GM19238 (cell line): Measurements from ENCODE around the gene TTBK1.

ENCODE experiments used
- DNase-seq: peaks from one replicate; pipeline ENCODE4 v3.0.0; 2011; ENCODE audit warnings: low spot score; ENCODE audit not compliant: insufficient read length

The TTBK1 gene

DNA sequence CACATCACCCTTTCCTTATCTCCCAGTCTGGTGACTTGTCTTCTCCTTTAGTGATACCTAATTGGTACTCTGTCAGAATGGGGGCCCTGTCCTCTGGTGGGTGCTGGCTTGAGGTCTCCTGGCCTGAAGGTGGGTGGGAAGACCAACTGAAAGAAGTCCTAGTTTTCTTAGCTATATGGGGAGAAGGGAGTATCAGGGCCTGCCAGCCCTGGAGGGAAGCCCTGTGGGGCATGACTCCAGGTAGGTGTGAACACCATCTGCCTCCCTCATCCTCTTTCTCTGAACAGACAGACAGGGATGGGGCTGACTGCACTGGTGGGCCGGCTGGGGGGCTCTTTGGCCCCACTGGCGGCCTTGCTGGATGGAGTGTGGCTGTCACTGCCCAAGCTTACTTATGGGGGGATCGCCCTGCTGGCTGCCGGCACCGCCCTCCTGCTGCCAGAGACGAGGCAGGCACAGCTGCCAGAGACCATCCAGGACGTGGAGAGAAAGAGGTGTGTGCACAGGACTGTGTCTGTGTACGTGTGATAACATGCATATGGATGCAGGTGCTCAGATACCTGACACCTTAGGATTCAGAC lies 60.6 kb downstream of the TTBK1 start:
- no peak for DNase-seq

- no peak for DNase-seq
These were observed 61.1 kb downstream of the TTBK1 start for GRCh38 chr6:43304361-43304760.

DNA sequence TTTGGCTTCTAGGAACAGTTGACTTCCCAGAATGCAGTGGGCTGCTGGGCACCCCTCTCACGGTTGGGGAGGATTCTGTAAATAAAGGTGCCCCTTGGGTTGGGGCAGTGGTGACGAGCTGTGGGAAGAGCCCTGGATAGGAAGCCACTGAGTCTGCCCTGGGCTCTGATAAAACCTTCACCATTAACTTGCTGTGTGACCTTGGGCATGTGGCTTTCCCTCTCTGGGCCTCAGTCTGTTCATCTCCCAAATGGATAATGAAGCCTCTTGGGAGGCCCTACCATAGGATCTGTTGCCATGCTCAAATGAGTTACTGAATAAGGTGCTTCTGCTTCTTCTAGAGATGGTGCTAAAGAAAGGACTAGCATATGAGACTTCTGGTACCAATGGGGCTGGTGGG lies 61.6 kb downstream of the TTBK1 start:
- DNase-seq = no peak

DNA sequence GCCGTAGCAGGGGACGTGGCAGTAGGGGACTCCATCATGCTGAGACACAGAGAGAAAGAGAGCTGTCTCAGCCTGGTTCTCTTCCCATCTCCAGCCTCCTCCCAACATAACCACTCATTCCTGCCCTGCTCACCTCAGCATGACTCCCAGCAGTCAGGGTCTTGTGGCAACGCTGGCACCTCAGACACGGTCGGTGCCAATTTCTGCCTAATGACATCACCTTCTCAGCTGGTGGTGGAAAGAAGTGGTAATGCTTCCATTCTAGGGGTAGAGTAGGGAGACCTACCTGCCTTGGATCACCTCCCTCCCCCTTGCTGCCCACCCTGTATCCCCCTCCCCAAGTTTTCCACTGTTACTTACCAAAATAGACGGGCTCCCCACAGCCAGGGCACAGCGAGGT lies 62.8 kb downstream of the TTBK1 start:
- no peak for DNase-seq

DNA sequence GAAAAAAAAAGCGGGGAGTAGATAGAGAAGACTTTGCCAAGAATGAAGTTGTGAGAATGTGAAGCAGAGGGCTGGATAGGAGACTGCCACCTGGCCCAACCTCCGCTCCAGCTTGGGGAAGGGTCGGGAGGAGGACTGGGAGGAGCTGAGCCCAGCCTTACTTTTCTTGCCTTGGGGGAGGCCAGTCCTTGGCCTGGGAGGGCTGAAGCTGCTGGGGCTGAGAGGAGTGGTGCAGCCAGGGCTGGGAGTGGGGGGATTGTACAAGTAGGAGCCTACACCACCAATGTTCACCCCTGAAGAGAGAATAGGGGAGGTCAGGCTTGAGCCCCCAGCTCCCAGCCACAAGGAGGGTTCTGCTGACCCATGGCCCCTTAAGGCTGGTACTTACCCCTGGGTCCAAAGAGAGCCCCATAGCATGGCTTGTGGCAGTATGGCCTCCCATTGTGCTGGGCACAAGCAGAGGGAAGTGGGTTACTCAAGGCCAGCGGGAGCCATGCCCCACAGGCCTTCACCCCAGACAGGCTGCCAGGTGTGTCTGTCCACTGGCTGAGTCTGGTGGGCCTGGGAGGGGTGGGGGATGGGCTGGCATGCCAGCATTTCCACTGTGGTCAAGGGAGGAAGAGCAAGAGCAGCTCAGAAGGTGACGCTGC lies 64.3 kb downstream of the TTBK1 start:
- DNase-seq = no peak

DNA sequence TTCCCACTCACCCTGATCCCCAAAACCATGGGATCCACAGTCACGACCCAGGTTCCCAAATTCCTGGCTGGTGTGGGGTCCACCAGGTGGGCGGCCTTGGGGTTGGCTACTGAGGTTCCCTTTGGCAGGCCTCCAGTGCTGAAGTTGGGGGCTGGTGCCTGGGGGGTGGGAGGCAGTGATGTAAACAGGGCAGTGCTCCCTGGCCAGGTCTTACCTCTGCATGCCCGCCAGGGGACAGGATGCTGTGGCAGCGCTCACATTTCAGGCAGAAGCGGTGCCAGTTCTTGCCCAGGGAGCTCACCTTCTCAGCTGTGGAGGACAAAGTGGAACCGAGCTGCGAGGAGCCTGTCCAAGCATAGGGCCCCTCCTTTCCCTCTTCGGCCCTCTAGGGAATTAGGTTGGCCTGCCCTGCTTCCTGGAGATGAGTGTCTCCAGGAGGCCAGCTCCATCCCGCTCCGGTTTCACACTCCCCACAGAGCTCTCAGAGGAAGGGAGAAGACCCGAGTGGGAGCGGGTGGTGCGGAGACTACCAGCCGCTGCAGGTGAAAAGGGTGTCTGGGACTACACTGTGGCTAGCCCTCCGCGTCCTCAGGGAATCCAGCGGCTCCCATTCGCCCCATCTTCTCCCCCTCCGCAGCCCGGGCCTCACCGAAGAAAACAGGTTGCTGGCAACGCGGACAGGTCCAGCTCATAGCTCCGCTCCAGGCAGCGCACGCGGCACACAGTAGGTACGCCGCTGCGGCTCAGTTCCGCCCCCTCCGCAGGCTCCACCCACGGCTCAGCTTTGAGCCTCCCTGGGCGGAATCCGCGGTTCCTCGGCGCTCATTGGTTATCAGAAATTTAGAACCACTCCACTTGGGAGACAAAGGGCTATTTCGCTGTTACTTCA lies 65.1 kb downstream of the TTBK1 start, which contains the start of gene CRIP3:
TSS of gene CRIP3 (minus strand) at position 726 of the 889 bp plus-strand sequence. CDS start at position 692, 34 bp downstream.
- peak; percentile 45 for DNase-seq

DNA sequence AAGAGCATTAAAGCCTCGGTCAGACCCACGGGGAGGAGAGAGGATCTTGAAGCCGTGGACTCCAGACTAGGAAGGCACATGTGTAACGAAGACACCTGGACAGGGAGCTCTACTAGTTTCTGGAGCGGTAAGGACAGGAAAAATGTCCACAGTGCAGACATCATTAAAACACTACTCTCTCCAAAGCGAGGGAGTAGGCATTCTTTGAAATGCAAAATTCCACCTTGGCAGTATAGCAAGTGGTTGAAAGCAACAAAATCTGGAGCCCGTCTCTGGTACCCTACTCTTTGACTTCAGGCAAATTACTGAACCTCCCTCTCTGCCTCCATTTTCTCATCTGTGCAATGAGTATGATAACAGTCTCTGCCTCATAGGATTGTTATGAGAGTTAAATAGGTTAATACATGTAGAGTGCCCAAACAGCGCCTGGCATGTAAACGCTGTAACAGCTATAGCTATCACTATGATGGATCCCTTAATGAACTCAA lies 65.8 kb downstream of the TTBK1 start:
- no peak for DNase-seq

GRCh38 chr6:43310134-43310533 lies 66.9 kb downstream of the TTBK1 start:
- DNase-seq = no peak

GRCh38 chr6:43310624-43311023 lies 67.3 kb downstream of the TTBK1 start:
- DNase-seq = no peak

GRCh38 chr6:43311666-43312065 lies 68.4 kb downstream of the TTBK1 start:
- DNase-seq = no peak

- DNase-seq = no peak
These were observed 70.5 kb downstream of the TTBK1 start for GRCh38 chr6:43313813-43314212.

GRCh38 chr6:43318011-43318410 lies 74.7 kb downstream of the TTBK1 start:
- no peak for DNase-seq

- DNase-seq = no peak
These were observed 82.6 kb downstream of the TTBK1 start for GRCh38 chr6:43325876-43326275.

GRCh38 chr6:43328528-43328927 lies 85.2 kb downstream of the TTBK1 start:
- DNase-seq = no peak

DNA sequence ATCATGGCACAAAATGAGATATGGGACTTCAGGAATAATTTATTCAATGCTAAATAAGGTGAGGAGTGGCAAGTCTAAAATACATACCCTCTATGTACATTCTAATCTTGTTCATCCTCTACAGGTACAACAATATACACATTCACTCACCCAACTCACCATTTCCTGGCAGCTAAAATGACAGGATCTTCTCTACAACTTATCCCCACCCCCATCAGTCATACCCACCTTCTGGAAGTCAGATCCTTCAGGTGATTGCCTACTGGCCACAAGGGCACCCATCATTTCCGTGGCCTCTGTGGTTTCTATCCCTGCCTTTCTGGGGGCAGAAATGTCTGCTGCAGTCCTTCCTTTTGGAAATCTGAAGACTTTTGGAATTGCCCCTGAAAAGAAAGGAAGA lies 88.2 kb downstream of the TTBK1 start:
- no peak for DNase-seq

GRCh38 chr6:43331891-43332290 lies 88.6 kb downstream of the TTBK1 start:
- no peak for DNase-seq

GRCh38 chr6:43334466-43335095 lies 91.3 kb downstream of the TTBK1 start:
- no peak for DNase-seq

DNA sequence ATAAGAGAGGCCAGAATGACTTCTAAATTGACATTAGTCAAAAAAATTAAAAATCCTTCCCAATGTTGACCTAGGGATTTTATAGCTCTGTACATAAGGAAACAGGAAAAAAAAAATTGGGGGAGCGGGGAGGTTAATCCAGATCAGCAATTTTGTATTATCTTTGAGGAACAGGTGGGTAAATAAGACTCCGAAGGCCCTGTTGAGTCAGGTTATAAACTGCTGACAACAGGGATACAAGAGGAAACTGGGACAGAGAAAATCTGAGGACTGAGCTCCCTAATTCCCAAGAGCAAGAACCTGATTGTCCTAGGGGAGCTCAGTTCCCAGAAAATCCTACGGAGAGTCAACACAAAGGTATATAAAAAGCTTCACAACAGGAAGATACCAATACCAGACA lies 92.2 kb downstream of the TTBK1 start:
- DNase-seq = no peak

DNA sequence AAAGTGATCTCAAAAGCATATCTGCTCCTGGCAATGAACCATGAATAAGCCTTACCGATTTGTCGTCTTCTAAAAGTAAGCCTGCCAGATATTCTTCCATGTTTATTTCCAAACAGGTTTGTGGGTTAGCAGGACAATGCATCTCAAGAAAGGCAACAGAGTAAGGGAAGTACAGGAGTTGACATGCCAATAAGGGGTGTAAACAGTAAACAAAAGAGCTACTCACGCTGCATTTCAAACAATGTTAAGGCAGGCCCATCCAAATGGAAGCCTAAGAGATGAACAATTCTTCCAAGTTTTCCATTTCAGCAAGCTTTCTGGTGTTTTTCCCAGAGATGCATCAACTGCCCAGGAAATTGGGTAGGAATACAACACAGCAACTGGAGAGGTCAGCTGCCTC lies 93.1 kb downstream of the TTBK1 start:
- no peak for DNase-seq
